Heart left ventricle (tissue), 13 donors: ENCODE data around the gene RET.

ENCODE experiments used
- POLR2A ChIP-seq, 2 donors: fragments of 450-650 bp; IDR thresholded peaks; one replicate each; pipeline ENCODE4 v1.6.1; 2017; ENCODE audit warnings: antibody characterized with exemption in 2 of 2, mild to moderate bottlenecking in 2 of 2, moderate library complexity in 2 of 2
- TF ChIP-seq, protein P1 (sequence below), 12 donors: fragments of 200-600 bp; sonication (generic) in 4 of 12; IDR thresholded peaks; one replicate each; pipeline versions ENCODE4 v1.5.0 to v1.8.0; 2018 to 2022; ENCODE audit warnings: antibody characterized with exemption in 12 of 12, mild to moderate bottlenecking in 5 of 12
- donor health status: ischemic (EF 13 %, LVEDD 7.1; RV severe dilation, severe dysfunction).
- donor health status: DM: no; HTN: yes; CAD: no.
- donor health status: DM: no; HTN: no; CAD: no.
- donor health status: ischemic (EF 25% LVEDD 6.9; RV normal size, moderate dysfunction).
- donor health status: ischemic (EF 25% LVEDD 5.7; RV mildly dilated, moderate dysfunction).
- donor health status: ischemic (EF 35%, LVEDD 5.7; RV mildly dilated, moderate dysfunction).
- donor health status: nonischemic (EF 11% LVEDD 7.7; RV severe dilation, severe dysfunction).
- donor health status: DM: yes; HTN: yes; CAD: no.
- donor health status: PGD.
- donor health status: ischemic (EF 29% LVEDD 5.4; RV normal size, mild dysfunction).
- donor health status: nonischemic (EF 23%, LVEDD 6.1; RV moderate dilation, normal function).

DNA sequence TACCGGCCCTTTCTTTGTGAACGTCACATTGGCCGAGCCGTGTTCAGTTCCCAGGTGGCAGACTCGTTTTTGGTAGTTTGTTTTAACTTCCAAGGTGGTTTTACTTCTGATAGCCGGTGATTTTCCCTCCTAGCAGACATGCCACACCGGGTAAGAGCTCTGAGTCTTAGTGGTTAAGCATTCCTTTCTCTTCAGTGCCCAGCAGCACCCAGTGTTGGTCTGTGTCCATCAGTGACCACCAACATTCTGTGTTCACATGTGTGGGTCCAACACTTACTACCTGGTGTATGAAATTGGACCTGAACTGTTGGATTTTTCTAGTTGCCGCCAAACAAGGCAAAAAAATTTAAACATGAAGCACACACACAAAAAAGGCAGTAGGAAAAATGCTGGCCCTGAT lies 51.5 kb downstream of the RET start:
- TF ChIP-seq, protein P1, sequence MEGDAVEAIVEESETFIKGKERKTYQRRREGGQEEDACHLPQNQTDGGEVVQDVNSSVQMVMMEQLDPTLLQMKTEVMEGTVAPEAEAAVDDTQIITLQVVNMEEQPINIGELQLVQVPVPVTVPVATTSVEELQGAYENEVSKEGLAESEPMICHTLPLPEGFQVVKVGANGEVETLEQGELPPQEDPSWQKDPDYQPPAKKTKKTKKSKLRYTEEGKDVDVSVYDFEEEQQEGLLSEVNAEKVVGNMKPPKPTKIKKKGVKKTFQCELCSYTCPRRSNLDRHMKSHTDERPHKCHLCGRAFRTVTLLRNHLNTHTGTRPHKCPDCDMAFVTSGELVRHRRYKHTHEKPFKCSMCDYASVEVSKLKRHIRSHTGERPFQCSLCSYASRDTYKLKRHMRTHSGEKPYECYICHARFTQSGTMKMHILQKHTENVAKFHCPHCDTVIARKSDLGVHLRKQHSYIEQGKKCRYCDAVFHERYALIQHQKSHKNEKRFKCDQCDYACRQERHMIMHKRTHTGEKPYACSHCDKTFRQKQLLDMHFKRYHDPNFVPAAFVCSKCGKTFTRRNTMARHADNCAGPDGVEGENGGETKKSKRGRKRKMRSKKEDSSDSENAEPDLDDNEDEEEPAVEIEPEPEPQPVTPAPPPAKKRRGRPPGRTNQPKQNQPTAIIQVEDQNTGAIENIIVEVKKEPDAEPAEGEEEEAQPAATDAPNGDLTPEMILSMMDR (IDR thresholded peaks at IDR 0.05) = no peak
- TF ChIP-seq POLR2A (IDR thresholded peaks at IDR 0.05) = no peak
